ENCODE data around the gene BCL11A. TPM values are rescaled to one million over a fixed set of nuclear protein-coding genes. Genes with fewer than 3 reads are reported as not detected.

Gene BCL11A
- total and polyA plus RNA-seq, 10 donors, result 41.1 to 121 (median 84.0) TPM

DNA sequence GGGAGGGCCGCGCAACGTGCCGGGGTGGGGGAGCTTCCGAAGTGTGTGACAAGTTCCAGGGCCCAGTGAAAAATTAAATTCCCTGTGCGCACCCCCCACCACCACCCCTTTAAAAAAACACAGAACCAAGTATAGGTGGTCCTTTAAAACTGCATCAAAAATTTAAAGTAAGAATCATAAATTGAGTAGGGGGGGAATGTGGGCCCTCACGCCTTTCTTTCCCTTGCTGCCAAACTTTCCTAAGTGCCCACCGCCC lies 2.5 kb downstream of the BCL11A start:
- H3K27ac ChIP-seq, result peak overlapping the region in 7 of 8 donors; percentile 81 to 92 (median 86)
- H3K27me3 ChIP-seq (replicated peaks in 1 of 7), result peaks cover 0 to 98% (median 24%) of the 10 kb centered on the region in 7 donors
- TF ChIP-seq, protein P1, sequence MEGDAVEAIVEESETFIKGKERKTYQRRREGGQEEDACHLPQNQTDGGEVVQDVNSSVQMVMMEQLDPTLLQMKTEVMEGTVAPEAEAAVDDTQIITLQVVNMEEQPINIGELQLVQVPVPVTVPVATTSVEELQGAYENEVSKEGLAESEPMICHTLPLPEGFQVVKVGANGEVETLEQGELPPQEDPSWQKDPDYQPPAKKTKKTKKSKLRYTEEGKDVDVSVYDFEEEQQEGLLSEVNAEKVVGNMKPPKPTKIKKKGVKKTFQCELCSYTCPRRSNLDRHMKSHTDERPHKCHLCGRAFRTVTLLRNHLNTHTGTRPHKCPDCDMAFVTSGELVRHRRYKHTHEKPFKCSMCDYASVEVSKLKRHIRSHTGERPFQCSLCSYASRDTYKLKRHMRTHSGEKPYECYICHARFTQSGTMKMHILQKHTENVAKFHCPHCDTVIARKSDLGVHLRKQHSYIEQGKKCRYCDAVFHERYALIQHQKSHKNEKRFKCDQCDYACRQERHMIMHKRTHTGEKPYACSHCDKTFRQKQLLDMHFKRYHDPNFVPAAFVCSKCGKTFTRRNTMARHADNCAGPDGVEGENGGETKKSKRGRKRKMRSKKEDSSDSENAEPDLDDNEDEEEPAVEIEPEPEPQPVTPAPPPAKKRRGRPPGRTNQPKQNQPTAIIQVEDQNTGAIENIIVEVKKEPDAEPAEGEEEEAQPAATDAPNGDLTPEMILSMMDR (IDR thresholded peaks at IDR 0.05 in 8 of 11, conservative IDR thresholded peaks at IDR 0.05 in 3 of 11), result no peak
- TF ChIP-seq POLR2A (IDR thresholded peaks at IDR 0.05), result no peak
- peaks cover 9 to 98% (median 66%) of the 10 kb centered on the region in 6 donors for H3K4me1 ChIP-seq
- peaks cover 0 to 1% (median 0%) of the 10 kb centered on the region in 6 donors for H3K36me3 ChIP-seq
- peak overlapping the region; percentile 63 to 94 (median 82) for H3K4me3 ChIP-seq
- H3K9me3 ChIP-seq, result no peaks in the 10 kb centered on the region
- 2 to 4% (median 3%) methylated on average over 8 of the region's 8 CpGs for WGBS, 5 donors
- intact Hi-C loops (cut with DNase I; ENCODE audit: low total_unique reads), result loop anchor here (10.0 kb wide), 1 partner anchor 1246 kb away; no protein-coding TSS in a partner anchor
- DNase-seq, result no peak

DNA sequence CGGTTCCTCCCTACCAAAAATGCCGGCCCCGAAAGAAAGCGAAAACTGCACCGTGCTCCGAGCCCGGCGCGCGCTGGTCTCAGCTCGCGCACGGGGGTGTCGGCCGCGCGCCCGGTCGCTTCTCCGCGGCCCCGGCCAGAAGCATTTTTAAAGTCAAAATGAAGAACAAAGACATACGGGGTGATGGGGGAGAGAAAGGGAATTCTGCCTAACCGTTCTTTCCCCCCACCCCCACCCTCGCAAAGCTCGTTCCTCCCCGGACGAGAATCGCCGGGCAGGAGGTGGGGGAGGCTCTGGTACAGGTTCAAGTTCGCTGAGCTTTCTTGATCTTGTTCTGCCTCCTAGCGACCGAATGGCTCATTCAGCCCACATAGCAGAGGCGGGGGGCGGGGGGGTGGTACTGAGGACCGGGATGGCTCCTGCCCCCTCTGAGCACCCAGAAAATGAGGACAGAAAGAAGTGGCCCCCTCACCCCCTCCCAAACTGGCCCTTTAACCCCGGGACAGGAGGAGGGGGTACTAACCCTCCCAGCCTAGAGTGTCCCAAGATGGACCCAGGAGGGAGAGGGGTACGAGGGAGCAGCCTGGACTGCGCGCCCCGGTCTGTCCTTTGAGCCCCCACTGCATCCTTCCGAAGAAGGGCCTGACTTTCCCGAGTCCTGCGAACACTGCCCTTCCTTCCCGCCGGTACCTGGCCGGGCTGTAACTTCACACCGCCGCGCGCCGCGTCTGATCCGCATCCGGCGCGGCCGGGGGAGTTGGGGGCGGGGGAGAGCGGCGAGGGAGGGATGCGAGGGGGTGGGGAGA lies 3.1 kb downstream of the BCL11A start:
- peak; percentile 93 for DNase-seq
- Histone ChIP-seq H3K9me3 (no peaks in the 10 kb centered on the region), H3K4me1 (peaks cover 4 to 98% (median 66%) of the 10 kb centered on the region in 6 donors), H3K4me3 (peak overlapping the region; percentile 55 to 94 (median 82)), H3K36me3 (peaks cover 0 to 6% (median under 1%) of the 10 kb centered on the region in 6 donors), H3K27ac (peak overlapping the region; percentile 38 to 92 (median 85)), H3K27me3 (replicated peaks in 1 of 7) (peaks cover 0 to 98% (median 24%) of the 10 kb centered on the region in 7 donors)
- TF ChIP-seq POLR2A (IDR thresholded peaks at IDR 0.05), result no peak
- TF ChIP-seq, protein P1 (IDR thresholded peaks at IDR 0.05 in 8 of 11, conservative IDR thresholded peaks at IDR 0.05 in 3 of 11), result peak; percentile 47 to 80 (median 67)
- TF ChIP-seq POLR2AphosphoS5 (IDR thresholded peaks at IDR 0.05), result peak; percentile 73 to 82 (median 75)
- WGBS, 5 donors, result 0 to 2% (median 1%) methylated on average over 40 to 62 of the region's 62 CpGs
- intact Hi-C loops (cut with DNase I; ENCODE audit: low total_unique reads), result loop anchor here (10.0 kb wide), 1 partner anchor 1246 kb away; no protein-coding TSS in a partner anchor

DNA sequence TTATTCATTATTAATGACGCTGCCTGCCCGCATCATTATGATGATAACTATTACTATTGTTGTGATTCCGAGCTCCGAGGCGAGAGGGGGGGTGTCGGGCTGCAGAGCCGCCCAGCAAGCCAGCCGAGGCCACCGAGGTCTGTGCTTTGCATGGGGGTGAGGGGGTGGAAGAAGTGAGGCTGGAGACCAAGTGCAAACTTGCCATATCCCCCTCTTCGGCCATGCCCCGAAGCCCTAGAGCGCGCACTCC lies 3.6 kb downstream of the BCL11A start:
- Histone ChIP-seq H3K4me1 (peaks cover 4 to 98% (median 66%) of the 10 kb centered on the region in 6 donors), H3K27ac (peak overlapping the region; percentile 38 to 92 (median 85)), H3K27me3 (replicated peaks in 1 of 7) (peaks cover 0 to 97% (median 24%) of the 10 kb centered on the region in 7 donors), H3K4me3 (peak overlapping the region; percentile 55 to 94 (median 82)), H3K36me3 (peaks cover 0 to 11% (median 2%) of the 10 kb centered on the region in 6 donors), H3K9me3 (no peaks in the 10 kb centered on the region)
- intact Hi-C loops (cut with DNase I; ENCODE audit: low total_unique reads), result loop anchor here (10.0 kb wide), 1 partner anchor 1245 kb away; no protein-coding TSS in a partner anchor
- TF ChIP-seq POLR2A (IDR thresholded peaks at IDR 0.05), result no peak
- peak in 1 of 3 donors; percentile 28 for TF ChIP-seq POLR2AphosphoS5 (IDR thresholded peaks at IDR 0.05)
- DNase-seq, result no peak
- WGBS, 5 donors, result 0 to 1% (median 0%) methylated on average over 9 to 13 of the region's 13 CpGs

DNA sequence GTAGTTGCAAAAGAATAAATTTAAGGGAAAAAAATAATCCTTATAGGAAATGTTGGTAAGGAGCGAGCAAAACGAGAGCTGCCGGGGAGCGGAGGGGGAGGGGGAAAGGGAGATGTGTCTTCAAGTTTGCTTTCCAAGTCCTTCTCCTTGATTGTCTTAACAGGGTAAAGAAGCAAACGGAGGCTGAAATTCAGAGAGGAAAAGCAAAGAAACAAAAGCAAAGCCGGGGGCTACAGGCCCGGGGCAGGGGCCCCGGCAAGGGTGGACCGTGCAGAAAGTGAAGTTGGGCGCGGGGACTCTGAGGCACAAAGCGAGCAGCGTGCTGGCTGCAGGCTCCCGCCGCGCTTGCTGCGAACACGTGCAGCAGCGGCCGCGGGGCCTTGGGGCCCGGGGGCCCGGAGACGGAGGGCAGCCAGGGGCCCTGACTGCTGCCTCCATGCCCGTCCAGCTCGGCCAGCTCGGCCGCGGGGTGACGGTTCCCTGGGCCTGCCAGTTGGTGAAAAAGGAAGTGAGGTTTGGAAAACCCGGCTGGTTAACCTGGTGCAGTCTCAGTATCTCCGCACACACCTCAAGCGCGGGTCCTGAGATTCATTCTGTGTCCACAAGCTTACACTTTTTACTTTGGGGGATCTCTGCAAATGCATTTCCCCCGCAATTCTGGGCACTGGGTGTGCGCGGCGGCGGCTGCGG lies 4.1 kb downstream of the BCL11A start:
- H3K27me3 ChIP-seq (replicated peaks in 1 of 7), result peaks cover 0 to 93% (median 24%) of the 10 kb centered on the region in 7 donors
- peaks cover 0 to 16% (median 2%) of the 10 kb centered on the region in 6 donors for H3K36me3 ChIP-seq
- H3K4me1 ChIP-seq, result peaks cover 4 to 98% (median 66%) of the 10 kb centered on the region in 6 donors
- TF ChIP-seq POLR2A (IDR thresholded peaks at IDR 0.05) (no peak), POLR2AphosphoS5 (IDR thresholded peaks at IDR 0.05) (peak in 2 of 3 donors; percentile 35 to 65)
- peak overlapping the region; percentile 38 to 92 (median 85) for H3K27ac ChIP-seq
- intact Hi-C loops (cut with DNase I; ENCODE audit: low total_unique reads), result no loop called here
- 1 to 2% (median 1%) methylated on average over 35 to 40 of the region's 40 CpGs for WGBS, 5 donors
- peak; percentile 90 for DNase-seq
- peak overlapping the region; percentile 55 to 94 (median 82) for H3K4me3 ChIP-seq
- H3K9me3 ChIP-seq, result no peaks in the 10 kb centered on the region
